ENCODE measurements around the gene HCFC2. TPM values are rescaled to one million over a fixed set of nuclear protein-coding genes. Genes with fewer than 3 reads are reported as not detected.
"Not testable (repeated sequence)": the region's sequence is repeated elsewhere in the genome, so short reads cannot be mapped to it uniquely, and the experiment has no call there.

HCFC2 gene
- 12.6 TPM for total RNA-seq

- peak; percentile 98 for ATAC-seq
Measured at GRCh38 chr12:104064031-104064841, at the start of gene HCFC2. HCFC2 (plus strand) TSS chr12:104064531; CDS start chr12:104064561, 30 bp downstream.

GRCh38 chr12:104021862-104022261 lies 42.5 kb upstream of the HCFC2 start:
- ATAC-seq: not testable (repeated sequence)

- no peak for ATAC-seq
Measured at GRCh38 chr12:104022786-104023185, 41.5 kb upstream of the HCFC2 start.

- no peak for ATAC-seq
Measured at GRCh38 chr12:104023710-104024109, 40.6 kb upstream of the HCFC2 start.

GRCh38 chr12:104024348-104024747 lies 40.0 kb upstream of the HCFC2 start:
- no peak for ATAC-seq

GRCh38 chr12:104025771-104026170 lies 38.6 kb upstream of the HCFC2 start:
- no peak for ATAC-seq

GRCh38 chr12:104026841-104027599 lies 37.3 kb upstream of the HCFC2 start:
- ATAC-seq: no peak

- ATAC-seq: peak; percentile 46
Measured at GRCh38 chr12:104030596-104030995, 33.7 kb upstream of the HCFC2 start.

GRCh38 chr12:104036143-104036542 lies 28.2 kb upstream of the HCFC2 start:
- not testable (repeated sequence) for ATAC-seq

GRCh38 chr12:104039769-104040168 lies 24.6 kb upstream of the HCFC2 start:
- ATAC-seq: not testable (repeated sequence)

GRCh38 chr12:104042580-104042979 lies 21.8 kb upstream of the HCFC2 start:
- ATAC-seq: no peak

GRCh38 chr12:104044158-104044557 lies 20.2 kb upstream of the HCFC2 start:
- ATAC-seq: no peak

- no peak for ATAC-seq
Measured at GRCh38 chr12:104046306-104046705, 18.0 kb upstream of the HCFC2 start.

- no peak for ATAC-seq
Measured at GRCh38 chr12:104048162-104048561, 16.2 kb upstream of the HCFC2 start.

- ATAC-seq: no peak
Measured at GRCh38 chr12:104048811-104049210, 15.5 kb upstream of the HCFC2 start.

GRCh38 chr12:104049278-104049902 lies 14.9 kb upstream of the HCFC2 start:
- no peak for ATAC-seq

- peak; percentile 35 for ATAC-seq
Measured at GRCh38 chr12:104049903-104050356, 14.4 kb upstream of the HCFC2 start, which contains the start of gene GLT8D2. GLT8D2 (minus strand) TSS chr12:104050187; CDS start chr12:104019648, 30,539 bp downstream.

- no peak for ATAC-seq
Measured at GRCh38 chr12:104050436-104050835, 13.9 kb upstream of the HCFC2 start.

- no peak for ATAC-seq
Measured at GRCh38 chr12:104054681-104055346, 9.5 kb upstream of the HCFC2 start.

GRCh38 chr12:104055686-104056388 lies 8.5 kb upstream of the HCFC2 start:
- no peak for ATAC-seq

- ATAC-seq: no peak
Measured at GRCh38 chr12:104056419-104056972, 7.8 kb upstream of the HCFC2 start.
